H1 (cell line): Measurements from ENCODE around the gene CPLANE1. TPM values are rescaled to one million over a fixed set of nuclear protein-coding genes. Genes with fewer than 3 reads are reported as not detected.

ENCODE experiments used
- CTCF ChIA-PET: fragments of 300-600 bp; sonication (Branson Sonifier 250); formaldehyde crosslinking; loops from one replicate; lab custom pipeline; 2021; ENCODE audit not compliant: partially characterized antibody; lab: Charles Lee
- POLR2A ChIA-PET: fragments of 300-600 bp; sonication (Branson Sonifier 250); formaldehyde crosslinking; loops from one replicate; lab custom pipeline; 2021; ENCODE audit warnings: inconsistent platforms; ENCODE audit not compliant: partially characterized antibody; lab: Charles Lee
- DNase-seq, 2 experiments: peaks; one replicate each; pipeline versions ENCODE4 v3.0.0 to v3.0.0-alpha.2; 2010 to 2022; ENCODE audit warnings: low spot score in 2 of 2, low read depth in 1 of 2, mixed read lengths in 1 of 2
- FAIRE-seq: peaks from 2 replicates; lab custom pipeline; 2011; peaks lifted over from hg19 to GRCh38; lab: Jason Lieb, UNC
- H2AFZ ChIP-seq: 2 replicates; pipeline ENCODE4 v1.8.1; 2012; ENCODE audit warnings: low read length, inconsistent platforms
- H2AK5ac ChIP-seq: 2 replicates; pipeline ENCODE4 v1.6.1; 2013; ENCODE audit warnings: low read depth, low read length
- H2BK120ac ChIP-seq: replicated peaks from 2 replicates; pipeline ENCODE3; 2013; ENCODE audit warnings: low read depth, low read length, inconsistent platforms
- H2BK12ac ChIP-seq: 2 replicates; pipeline ENCODE4 v1.6.1; 2013; ENCODE audit warnings: low read depth, low read length
- H2BK15ac ChIP-seq: 2 replicates; pipeline ENCODE4 v1.6.1; 2013; ENCODE audit warnings: low read length
- H2BK20ac ChIP-seq: 2 replicates; pipeline ENCODE4 v1.6.1; 2013; ENCODE audit warnings: low read length
- H2BK5ac ChIP-seq: 2 replicates; pipeline ENCODE4 v1.6.1; 2013; ENCODE audit warnings: low read depth, low read length
- H3K14ac ChIP-seq: 2 replicates; pipeline ENCODE4 v1.6.1; 2013; ENCODE audit warnings: inconsistent platforms; ENCODE audit not compliant: insufficient read length
- H3K18ac ChIP-seq: 2 replicates; pipeline ENCODE4 v1.6.1; 2013; ENCODE audit warnings: low read length; ENCODE audit errors: extremely low read depth
- H3K23ac ChIP-seq: 2 replicates; pipeline ENCODE4 v1.6.1; 2013; ENCODE audit warnings: inconsistent platforms; ENCODE audit not compliant: insufficient read length
- H3K23me2 ChIP-seq: 2 replicates; pipeline ENCODE4 v1.6.1; 2013; ENCODE audit warnings: low read depth, low read length
- H3K27ac ChIP-seq: 2 replicates; pipeline ENCODE4 v1.6.1; 2011; ENCODE audit warnings: low read depth, low read length, inconsistent platforms
- H3K27me3 ChIP-seq, 4 experiments: replicated peaks in 1 of 4; 1 replicate in 1 of 4; 2 replicates in 3 of 4; pipeline versions ENCODE4 v1.6.1 to v1.8.1; 2011 to 2013; ENCODE audit warnings: low read length in 3 of 4, mild to moderate bottlenecking in 3 of 4, inconsistent platforms in 2 of 4, mixed read lengths in 2 of 4, moderate library complexity in 1 of 4; ENCODE audit not compliant: control insufficient read depth in 3 of 4, insufficient read depth in 3 of 4; ENCODE audit errors: extremely low read depth in 1 of 4
- H3K36me3 ChIP-seq, 4 experiments: 2 replicates each; pipeline versions ENCODE4 v1.6.1 to v1.8.1; 2011 to 2013; ENCODE audit warnings: mild to moderate bottlenecking in 4 of 4, low read length in 3 of 4, moderate library complexity in 2 of 4, control low read depth in 1 of 4, inconsistent platforms in 1 of 4; ENCODE audit not compliant: insufficient read depth in 4 of 4, control insufficient read depth in 2 of 4
- H3K4ac ChIP-seq: replicated peaks from 2 replicates; pipeline ENCODE3; 2013; ENCODE audit warnings: low read length, low read depth, mixed read lengths, inconsistent platforms; ENCODE audit not compliant: insufficient read length
- H3K4me1 ChIP-seq, 4 experiments: replicated peaks in 1 of 4; 1 replicate in 1 of 4; 2 replicates in 3 of 4; pipeline versions ENCODE4 v1.6.1 to v1.8.1; 2011 to 2013; ENCODE audit warnings: low read length in 3 of 4, inconsistent platforms in 2 of 4, mixed read lengths in 1 of 4; ENCODE audit not compliant: insufficient read depth in 4 of 4, control insufficient read depth in 3 of 4
- H3K4me2 ChIP-seq, 2 experiments: 2 replicates each; pipeline versions ENCODE4 v1.6.1 to v1.8.1; 2011 to 2013; ENCODE audit warnings: low read depth in 2 of 2, low read length in 2 of 2, control low read depth in 1 of 2, inconsistent platforms in 1 of 2, mild to moderate bottlenecking in 1 of 2; ENCODE audit not compliant: insufficient read depth in 1 of 2
- H3K4me3 ChIP-seq, 4 experiments: fragments of 200-600, 300-600 bp in 1 of 4; sonication (generic), shearing (Covaris generic), sonication (Bioruptor Twin) in 1 of 4; 2 replicates each; pipeline versions ENCODE4 v1.5.1 to v1.8.1; 2011 to 2016; ENCODE audit warnings: low read length in 4 of 4, low read depth in 3 of 4, control low read depth in 2 of 4, inconsistent platforms in 2 of 4, mild to moderate bottlenecking in 2 of 4, mixed read lengths in 1 of 4, moderate library complexity in 1 of 4; ENCODE audit not compliant: insufficient read depth in 2 of 4; ENCODE audit errors: extremely low read depth in 1 of 4
- H3K56ac ChIP-seq: replicated peaks from 2 replicates; pipeline ENCODE3; 2013; ENCODE audit warnings: low read depth, mild to moderate bottlenecking, mixed read lengths, low read length, inconsistent platforms; ENCODE audit not compliant: insufficient read length
- H3K79me1 ChIP-seq: 2 replicates; pipeline ENCODE4 v1.6.1; 2013; ENCODE audit warnings: low read depth, low read length, control low read depth
- H3K79me2 ChIP-seq, 2 experiments: 2 replicates each; pipeline versions ENCODE4 v1.6.1 to v1.8.1; 2012 to 2013; ENCODE audit warnings: low read length in 2 of 2, mild to moderate bottlenecking in 2 of 2, inconsistent platforms in 1 of 2; ENCODE audit not compliant: insufficient read depth in 2 of 2, control insufficient read depth in 1 of 2
- H3K9ac ChIP-seq, 4 experiments: replicated peaks in 1 of 4; 1 replicate in 1 of 4; 2 replicates in 3 of 4; pipeline versions ENCODE4 v1.6.1 to v1.8.1; 2011 to 2013; ENCODE audit warnings: low read depth in 3 of 4, low read length in 3 of 4, control low read depth in 2 of 4, mild to moderate bottlenecking in 2 of 4, moderate library complexity in 2 of 4, inconsistent platforms in 1 of 4; ENCODE audit errors: extremely low read depth in 1 of 4
- H3K9me3 ChIP-seq, 2 experiments: 2 replicates each; pipeline versions ENCODE4 v1.6.1 to v1.8.1; 2012 to 2013; ENCODE audit warnings: mild to moderate bottlenecking in 2 of 2, moderate library complexity in 2 of 2, control low read depth in 1 of 2, inconsistent platforms in 1 of 2, low read depth in 1 of 2, low read length in 1 of 2, mixed read lengths in 1 of 2; ENCODE audit not compliant: insufficient read depth in 2 of 2
- H4K20me1 ChIP-seq, 2 experiments: replicated peaks in 1 of 2; 2 replicates each; pipeline versions ENCODE3 to v1.8.1; 2011 to 2013; ENCODE audit warnings: inconsistent platforms in 2 of 2, low read length in 2 of 2, mild to moderate bottlenecking in 1 of 2; ENCODE audit not compliant: insufficient read depth in 2 of 2, control insufficient read depth in 1 of 2
- H4K5ac ChIP-seq: 2 replicates; pipeline ENCODE4 v1.6.1; 2013; ENCODE audit warnings: low read length, low read depth, mixed read lengths, inconsistent platforms; ENCODE audit not compliant: insufficient read length
- H4K8ac ChIP-seq: 2 replicates; pipeline ENCODE4 v1.8.0; 2013; ENCODE audit warnings: mild to moderate bottlenecking, moderate library complexity, low read length, inconsistent platforms; ENCODE audit not compliant: insufficient read depth; ENCODE audit errors: extremely low read depth
- H4K91ac ChIP-seq: replicated peaks from 2 replicates; pipeline ENCODE3; 2013; ENCODE audit warnings: low read length, mixed read lengths, inconsistent platforms; ENCODE audit not compliant: insufficient read length
- ATF2 ChIP-seq: IDR thresholded peaks from 2 replicates; pipeline ENCODE4 v1.6.1; 2012; ENCODE audit warnings: low read length, inconsistent platforms
- BACH1 ChIP-seq: IDR thresholded peaks from 2 replicates; pipeline ENCODE4 v1.6.1; 2012; ENCODE audit warnings: low read length, improper control_type of control experiment
- EGR1 ChIP-seq: IDR thresholded peaks from 2 replicates; pipeline ENCODE4 v1.6.1; 2011; ENCODE audit warnings: low read depth, low read length, borderline replicate concordance
- KDM1A ChIP-seq: fragments of 200-600, 300-600 bp; sonication (generic); IDR thresholded peaks from 2 replicates; pipeline ENCODE4 v1.7.1; 2016; ENCODE audit warnings: mild to moderate bottlenecking, low read length, borderline replicate concordance
- POLR2A ChIP-seq, 2 experiments: IDR thresholded peaks; 1 replicate in 1 of 2; 2 replicates in 1 of 2; pipeline ENCODE4 v1.6.1; 2011; ENCODE audit warnings: low read depth in 2 of 2, low read length in 2 of 2, mild to moderate bottlenecking in 2 of 2; ENCODE audit errors: control extremely low read depth in 1 of 2
- POU5F1 ChIP-seq: IDR thresholded peaks from 2 replicates; pipeline ENCODE4 v1.6.1; 2011; ENCODE audit warnings: low read depth, mild to moderate bottlenecking, low read length, moderate library complexity
- SAP30 ChIP-seq: fragments of 300-600 bp; sonication (generic); IDR thresholded peaks from 2 replicates; pipeline ENCODE4 v1.7.1; 2012; ENCODE audit warnings: low read length, moderate library complexity, mild to moderate bottlenecking, inconsistent platforms; ENCODE audit not compliant: insufficient read depth, insufficient replicate concordance
- SIN3A ChIP-seq, 2 experiments: IDR thresholded peaks in 1 of 2; conservative IDR thresholded peaks in 1 of 2; 2 replicates each; pipeline ENCODE4 v1.6.1; 2011 to 2012; ENCODE audit warnings: low read length in 2 of 2, improper control_type of control experiment in 1 of 2, low read depth in 1 of 2, mild to moderate bottlenecking in 1 of 2
- SP4 ChIP-seq: IDR thresholded peaks from 2 replicates; pipeline ENCODE4 v1.6.1; 2012; ENCODE audit warnings: low read length, inconsistent platforms
- TBP ChIP-seq: IDR thresholded peaks from 2 replicates; pipeline ENCODE4 v1.6.1; 2011; ENCODE audit warnings: low read depth, low read length, improper control_type of control experiment
- TEAD4 ChIP-seq: IDR thresholded peaks from 2 replicates; pipeline ENCODE4 v1.6.1; 2012; ENCODE audit warnings: low read depth, low read length, inconsistent platforms, mixed read lengths
- USF2 ChIP-seq: IDR thresholded peaks from 2 replicates; pipeline ENCODE4 v1.6.1; 2011; ENCODE audit warnings: low read length, improper control_type of control experiment
- WGBS, 2 experiments: shearing (Covaris generic) in 1 of 2; methylation state at CpG; one replicate each; pipeline versions ENCODE4 v1.1.6 to v1.1.7; 2013 to 2015; ENCODE audit warnings: low lambda C conversion rate in 2 of 2, mixed read lengths in 2 of 2, inconsistent platforms in 1 of 2, low coverage in 1 of 2, missing lambda C conversion rate in 1 of 2; ENCODE audit not compliant: insufficient replicate concordance in 2 of 2, insufficient coverage in 1 of 2, insufficient read length in 1 of 2; ENCODE audit errors: extremely low coverage in 1 of 2, missing lambda C conversion rate in 1 of 2; 5-methylcytosine and 5-hydroxymethylcytosine counted together
- polyA plus RNA-seq, 7 experiments: library from polyadenylated mRNA; depleted of rRNA in 3 of 7; stranded (reverse) in 5 of 7; unstranded in 2 of 7; fragments of >200 nt in 5 of 7; fragments of 200-250 nt in 2 of 7; gene quantifications; 1 replicate in 5 of 7; 2 replicates in 1 of 7; 4 replicates in 1 of 7; pipeline versions ENCODE4 v1.2.1 to v1.2.3, GENCODE V29; 2011 to 2013; ENCODE audit warnings: missing spikeins in 2 of 7, mixed read lengths in 2 of 7
- total RNA-seq: library from RNA; stranded (reverse); fragmentation: NEBNext Ultra II Directional; extraction: Animal tissue kit (Norgen Biotek cat#: 25700); gene quantifications from 2 replicates; pipeline ENCODE4 v1.2.1, GENCODE V29; 2021

CPLANE1 gene
- total and polyA plus RNA-seq, 2 of the 8 experiments (the other 6 are each of a cell fraction or from before 2014, with no cell fraction given): 2.2 to 8.8 TPM

DNA sequence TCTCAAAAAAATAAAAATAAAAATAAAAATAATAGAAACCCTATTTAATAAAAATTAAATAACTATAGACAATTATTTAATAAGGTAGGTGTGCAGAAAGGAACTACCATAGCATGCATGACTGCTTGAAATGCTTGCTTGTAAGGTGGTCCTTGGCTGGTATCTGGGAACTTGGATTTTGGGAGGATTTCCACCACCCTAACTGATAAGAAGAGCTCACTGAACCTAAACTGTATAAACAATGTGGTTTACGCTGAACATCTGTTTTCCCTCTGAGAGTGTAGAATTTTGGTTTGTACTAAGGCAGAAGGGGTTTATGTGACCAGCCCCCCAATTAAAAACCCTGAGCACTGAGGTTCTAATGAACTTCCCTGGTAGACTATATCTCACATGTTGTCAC, 31.2 kb downstream of the CPLANE1 start:
- WGBS, 2 experiments: 74% methylated on average over 1 of the region's 1 CpG; no CpG with 5 or more reads in 1 of the 2 experiments
- Histone ChIP-seq H3K56ac (no peak overlapping the region), H2BK15ac (no peak overlapping the region), H2BK12ac (no peak overlapping the region), H2BK5ac (no peak overlapping the region), H3K23me2 (no peaks in the 10 kb centered on the region), H4K5ac (no peak overlapping the region), H3K4me2 (no peak overlapping the region), H4K8ac (no peak overlapping the region), H3K4me3 (no peak overlapping the region), H3K4me1 (no peaks in the 10 kb centered on the region), H3K18ac (no peak overlapping the region), H2AK5ac (no peak overlapping the region), H4K20me1 (no peaks in the 10 kb centered on the region), H3K27me3 (no peaks in the 10 kb centered on the region), H3K4ac (no peak overlapping the region), H4K91ac (no peak overlapping the region), H3K23ac (no peak overlapping the region), H3K79me1 (no peaks in the 10 kb centered on the region), H2BK120ac (no peak overlapping the region), H3K9me3 (no peaks in the 10 kb centered on the region), H3K9ac (no peak overlapping the region), H3K14ac (no peak overlapping the region), H3K27ac (no peak overlapping the region), H3K79me2 (no peaks in the 10 kb centered on the region), H2AFZ (no peak overlapping the region), H2BK20ac (no peak overlapping the region), H3K36me3 (0 out of 8 replicates have a peak, but pooled peaks cover 0 to 5% (median 0%) of the 10 kb centered on the region in 4 experiments)
- DNase-seq (no peak), FAIRE-seq (no peak)
- TF ChIP-seq SIN3A (conservative IDR thresholded peaks at IDR 0.05 in 1 of 2, IDR thresholded peaks at IDR 0.05 in 1 of 2; ENCODE audit: low read depth in 1 of 2, low read length in 2 of 2) (no peak), SP4 (no peak), SAP30 (no peak), TBP (no peak), EGR1 (no peak), KDM1A (no peak), ATF2 (no peak), USF2 (no peak), BACH1 (no peak), POU5F1 (no peak), TEAD4 (no peak), POLR2A (IDR thresholded peaks at IDR 0.05; ENCODE audit: control extremely low read depth in 1 of 2, low read depth in 2 of 2, low read length in 2 of 2) (no peak)
- CTCF ChIA-PET: interaction anchor here (0.6 kb wide), 1 partner anchor 64 kb away, joined by 3 read pairs; no protein-coding TSS in a partner anchor
- POLR2A ChIA-PET: interaction anchor here (0.6 to 1.3 kb wide), 2 partner anchors 8 to 21 kb away, joined by 3 read pairs; no protein-coding TSS in a partner anchor
